Psoas muscle (tissue), 8 donors: Measurements from ENCODE around the gene CSTPP1. TPM values are rescaled to one million over a fixed set of nuclear protein-coding genes. Genes with fewer than 3 reads are reported as not detected.
A peak's percentile ranks its signal among the peaks of the same experiment; 100 is the strongest.

Experiments
- ATAC-seq, 4 donors: fragments of 200-7000 bp; cut with Tn5 transposase; one replicate each; pipeline ENCODE4 v1.9.1; 2020; ENCODE audit warnings: moderate library complexity in 3 of 4, mild to moderate bottlenecking in 2 of 4
- DNase-seq, 2 donors: peaks; one replicate each; pipeline ENCODE4 v3.0.0-alpha.2; 2020
- H3K27ac ChIP-seq: fragments of 200-600 bp; one replicate; pipeline ENCODE4 v1.8.0; 2022
- H3K27me3 ChIP-seq, 3 donors: fragments of 200-600 bp in 1 of 3; one replicate each; pipeline versions ENCODE4 v1.6.1 to v1.8.0; 2013 to 2022; ENCODE audit warnings: low read length in 2 of 3, mild to moderate bottlenecking in 2 of 3, moderate library complexity in 1 of 3; ENCODE audit not compliant: insufficient read depth in 3 of 3
- H3K36me3 ChIP-seq, 2 donors: fragments of 200-600 bp in 1 of 2; one replicate each; pipeline versions ENCODE4 v1.6.1 to v1.8.0; 2013 to 2022; ENCODE audit warnings: low read depth in 1 of 2, mild to moderate bottlenecking in 1 of 2, moderate library complexity in 1 of 2; ENCODE audit not compliant: insufficient read depth in 1 of 2
- H3K4me1 ChIP-seq: fragments of 200-600 bp; one replicate; pipeline ENCODE4 v1.8.0; 2022
- H3K4me3 ChIP-seq: fragments of 200-600 bp; one replicate; pipeline ENCODE4 v1.8.0; 2022; ENCODE audit warnings: mild to moderate bottlenecking
- H3K9me3 ChIP-seq: fragments of 200-600 bp; one replicate; pipeline ENCODE4 v1.8.0; 2022
- WGBS, 3 donors: extraction: QIAGEN DNeasy Blood & Tissue Kit; methylation state at CpG; one replicate each; pipeline versions ENCODE4 v1.1.6 to v1.1.7; 2013; 5-methylcytosine and 5-hydroxymethylcytosine counted together
- intact Hi-C, 2 donors: fragments of 100-400 bp; cut with DNase I; formaldehyde crosslinking; loops; one replicate each; pipeline versions ENCODE4 v1.11.0 to v1.14.2; 2022
- polyA plus RNA-seq, 3 donors: library from polyadenylated mRNA; stranded (reverse); fragments of 200-250 nt; gene quantifications; one replicate each; pipeline ENCODE4 v1.2.3, GENCODE V29; 2013
- total RNA-seq, 4 donors: library from RNA; stranded (reverse); fragmentation: NEBNext Ultra II Directional in 2 of 4; extraction: Animal tissue kit (Norgen Biotek cat#: 25700) in 2 of 4; gene quantifications; one replicate each; pipeline versions ENCODE4 v1.2.1 to v1.2.4, GENCODE V29; 2021 to 2023
- TF ChIP-seq, protein P1 (sequence below): fragments of 200-600 bp; IDR thresholded peaks from one replicate; pipeline ENCODE4 v1.8.0; 2022; ENCODE audit warnings: antibody characterized with exemption
- donor health status: healthy with polysubstance abuse.
- donor health status: DM: no; HTN: no; CAD: no; lungs with moderate emphysema.
- donor health status: Bipolar disorder and iron deficiency.
- donor health status: healthy.
- donor health status: DM: yes; HTN: yes; CAD: no.
- donor health status: DM: no; HTN: no; CAD: no.
- donor health status: DM: no; HTN: no; CAD: no.
- donor health status: DM: yes; HTN: yes; CAD: no.

Gene CSTPP1
- total and polyA plus RNA-seq, 7 donors, result 5.1 to 10.0 (median 6.9) TPM

DNA sequence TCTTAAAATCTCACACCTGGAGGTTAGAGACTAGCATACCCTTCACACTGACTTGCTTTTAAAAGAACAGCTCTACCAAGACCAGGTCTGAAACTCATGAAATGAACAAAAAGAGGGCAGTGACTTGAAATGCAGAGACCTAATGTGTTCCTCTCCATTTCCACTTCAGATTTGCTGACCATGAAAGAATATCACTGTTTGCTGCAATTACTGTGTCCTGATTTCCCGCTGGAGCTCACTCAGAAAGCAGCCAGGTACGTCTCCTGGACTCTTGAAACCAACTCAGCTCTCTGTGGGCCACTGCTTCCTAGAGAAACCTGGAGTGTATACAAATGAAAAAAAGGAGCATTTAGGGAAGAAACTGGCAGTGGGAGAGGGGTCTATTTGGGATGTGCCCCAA, 200.9 kb downstream of the CSTPP1 start:
- intact Hi-C loops, result no loop called here
- no peaks in the 10 kb centered on the region for H3K27me3 ChIP-seq
- WGBS, 3 donors, result 93 to 98% (median 98%) methylated on average over 2 of the region's 2 CpGs
- no peaks in the 10 kb centered on the region for H3K36me3 ChIP-seq
- ATAC-seq (no peak), DNase-seq (no peak)
- H3K9me3 ChIP-seq, result no peaks in the 10 kb centered on the region
- H3K27ac ChIP-seq, result no peak overlapping the region
- TF ChIP-seq, protein P1, sequence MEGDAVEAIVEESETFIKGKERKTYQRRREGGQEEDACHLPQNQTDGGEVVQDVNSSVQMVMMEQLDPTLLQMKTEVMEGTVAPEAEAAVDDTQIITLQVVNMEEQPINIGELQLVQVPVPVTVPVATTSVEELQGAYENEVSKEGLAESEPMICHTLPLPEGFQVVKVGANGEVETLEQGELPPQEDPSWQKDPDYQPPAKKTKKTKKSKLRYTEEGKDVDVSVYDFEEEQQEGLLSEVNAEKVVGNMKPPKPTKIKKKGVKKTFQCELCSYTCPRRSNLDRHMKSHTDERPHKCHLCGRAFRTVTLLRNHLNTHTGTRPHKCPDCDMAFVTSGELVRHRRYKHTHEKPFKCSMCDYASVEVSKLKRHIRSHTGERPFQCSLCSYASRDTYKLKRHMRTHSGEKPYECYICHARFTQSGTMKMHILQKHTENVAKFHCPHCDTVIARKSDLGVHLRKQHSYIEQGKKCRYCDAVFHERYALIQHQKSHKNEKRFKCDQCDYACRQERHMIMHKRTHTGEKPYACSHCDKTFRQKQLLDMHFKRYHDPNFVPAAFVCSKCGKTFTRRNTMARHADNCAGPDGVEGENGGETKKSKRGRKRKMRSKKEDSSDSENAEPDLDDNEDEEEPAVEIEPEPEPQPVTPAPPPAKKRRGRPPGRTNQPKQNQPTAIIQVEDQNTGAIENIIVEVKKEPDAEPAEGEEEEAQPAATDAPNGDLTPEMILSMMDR, result no peak
- H3K4me1 ChIP-seq, result no peaks in the 10 kb centered on the region
- H3K4me3 ChIP-seq, result no peak overlapping the region

DNA sequence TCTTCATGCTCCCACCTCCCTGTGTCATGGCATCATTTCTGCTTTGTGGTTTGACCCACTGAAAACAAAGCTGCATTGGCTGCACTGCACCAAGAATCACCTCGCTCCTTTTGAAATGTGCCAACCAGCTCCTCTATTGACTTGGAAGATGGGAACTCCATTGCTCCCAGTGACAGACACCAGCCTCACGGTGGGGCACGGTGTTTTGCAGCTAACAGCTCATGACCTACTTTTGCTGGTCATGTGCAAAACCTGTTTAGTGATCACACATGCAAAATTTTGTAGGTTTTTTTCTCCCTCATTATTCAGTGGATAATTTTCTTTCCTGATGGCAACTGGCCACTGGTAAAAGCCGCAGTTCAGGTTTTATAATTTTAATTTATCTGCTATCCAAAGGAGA, 203.3 kb downstream of the CSTPP1 start:
- no peak overlapping the region for H3K27ac ChIP-seq
- TF ChIP-seq, protein P1, result no peak
- no peak for DNase-seq
- whole genome bisulfite sequencing, 3 donors, result 78 to 90% (median 81%) methylated on average over 4 of the region's 4 CpGs
- ATAC-seq, result no peak
- no peaks in the 10 kb centered on the region for H3K4me1 ChIP-seq
- intact Hi-C loops, result no loop called here
- no peaks in the 10 kb centered on the region for H3K9me3 ChIP-seq
- H3K4me3 ChIP-seq, result no peak overlapping the region
- no peaks in the 10 kb centered on the region for H3K36me3 ChIP-seq
- no peaks in the 10 kb centered on the region for H3K27me3 ChIP-seq

DNA sequence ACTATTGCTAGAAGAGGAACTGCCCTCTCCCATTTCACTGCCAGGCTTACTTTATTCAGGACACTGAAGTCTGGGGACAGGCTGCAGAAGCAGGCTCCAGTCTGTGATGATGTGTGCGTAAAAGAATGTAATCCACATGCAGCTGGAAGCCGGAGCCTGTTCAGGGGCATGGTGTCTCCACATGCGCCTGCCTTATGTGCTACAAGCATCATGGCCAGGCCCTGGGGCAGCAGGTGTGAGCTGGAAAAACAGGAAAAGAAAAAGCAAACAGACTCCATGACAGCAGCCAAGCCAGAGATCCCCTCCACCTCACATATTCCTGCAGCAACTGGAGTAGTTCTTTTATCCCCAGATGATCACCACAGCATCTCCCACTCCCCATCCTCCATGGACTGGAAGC, 206.8 kb downstream of the CSTPP1 start:
- Histone ChIP-seq H3K4me1 (peaks cover under 1% of the 10 kb centered on the region), H3K36me3 (no peaks in the 10 kb centered on the region), H3K27me3 (no peaks in the 10 kb centered on the region), H3K9me3 (no peaks in the 10 kb centered on the region), H3K27ac (no peak overlapping the region), H3K4me3 (no peak overlapping the region)
- TF ChIP-seq, protein P1, result no peak
- 49 to 66% (median 53%) methylated on average over 3 of the region's 3 CpGs for WGBS, 3 donors
- ATAC-seq (peak; percentile 45 to 76 (median 70)), DNase-seq (no peak)
- intact Hi-C loops, result no loop called here

DNA sequence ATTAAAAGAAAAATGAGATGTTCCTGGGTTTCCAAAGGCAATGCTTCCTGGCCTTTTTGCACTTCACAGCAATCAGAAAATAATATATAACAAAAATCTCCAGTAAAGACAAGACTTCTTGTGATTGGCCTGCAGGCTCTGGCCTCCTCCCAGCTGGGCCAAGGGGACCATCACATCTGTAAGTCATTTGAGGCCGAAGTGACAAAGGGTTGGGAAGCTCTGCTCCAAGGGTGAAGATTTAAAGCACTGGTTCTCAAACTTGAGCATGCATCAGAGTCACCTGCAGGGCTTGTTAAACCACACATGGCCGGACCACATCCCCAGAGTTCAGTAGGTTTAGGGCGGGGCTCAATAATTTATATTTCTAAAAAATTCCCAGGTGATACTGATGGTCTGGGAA, 208.0 kb downstream of the CSTPP1 start:
- no peak for ATAC-seq
- H3K36me3 ChIP-seq, result no peaks in the 10 kb centered on the region
- no peaks in the 10 kb centered on the region for H3K9me3 ChIP-seq
- no peaks in the 10 kb centered on the region for H3K27me3 ChIP-seq
- TF ChIP-seq, protein P1, result no peak
- intact Hi-C loops, result no loop called here
- no peak overlapping the region for H3K27ac ChIP-seq
- 85 to 86% (median 86%) methylated on average over 3 of the region's 3 CpGs for WGBS, 3 donors
- no peak for DNase-seq
- peaks cover 11% of the 10 kb centered on the region for H3K4me1 ChIP-seq
- H3K4me3 ChIP-seq, result no peak overlapping the region

- no peaks in the 10 kb centered on the region for H3K36me3 ChIP-seq
- H3K9me3 ChIP-seq, result no peaks in the 10 kb centered on the region
- no peak overlapping the region for H3K4me3 ChIP-seq
- no peaks in the 10 kb centered on the region for H3K27me3 ChIP-seq
- no peak for DNase-seq
- TF ChIP-seq, protein P1, result no peak
- intact Hi-C loops, result no loop called here
- WGBS, 3 donors, result 82 to 88% (median 87%) methylated on average over 2 of the region's 2 CpGs
- H3K4me1 ChIP-seq, result peaks cover 11% of the 10 kb centered on the region
- H3K27ac ChIP-seq, result no peak overlapping the region
- ATAC-seq, result no peak
These were observed 210.7 kb downstream of the CSTPP1 start for GRCh38 chr11:47147250-47147649.
